ENCODE data around the gene OSTN. TPM values are rescaled to one million over a fixed set of nuclear protein-coding genes. Genes with fewer than 3 reads are reported as not detected.
A peak's percentile ranks its signal among the peaks of the same experiment; 100 is the strongest.

Gene OSTN
- total RNA-seq, 1 experiment from 2014 or later: 1.8 TPM

DNA sequence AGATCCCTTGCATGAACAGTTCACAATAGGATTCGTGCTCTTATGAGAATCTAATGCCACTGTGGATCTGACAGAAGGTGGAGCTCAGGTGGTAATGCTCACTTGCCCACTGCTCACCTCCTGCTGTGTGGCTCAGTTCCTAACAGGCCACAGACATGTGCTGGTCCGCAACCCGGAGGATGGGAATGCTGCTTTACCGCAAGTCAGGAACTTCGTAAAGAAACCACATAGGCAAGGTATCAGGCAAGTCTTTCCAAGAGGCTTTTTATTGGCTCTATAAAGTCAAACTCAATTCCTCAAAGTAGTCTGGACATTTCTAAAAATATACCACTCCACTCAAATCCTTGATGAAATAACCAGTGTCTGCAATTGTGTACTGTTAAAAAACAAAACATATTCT lies 56.1 kb downstream of the OSTN start:
- POLR2A ChIA-PET (ENCODE audit: unreplicated experiment): no interaction called here
- Histone ChIP-seq H3K9ac (ENCODE audit: low read length) (no peak overlapping the region), H4K20me1 (ENCODE audit: low read length) (no peaks in the 10 kb centered on the region), H3K27ac (ENCODE audit: low read length) (no peak overlapping the region), H3K4me2 (ENCODE audit: low read length) (peak overlapping the region; percentile 12; the same call in 1 of the 2 replicates), H3K27me3 (ENCODE audit: low read length) (no peaks in the 10 kb centered on the region), H2AFZ (ENCODE audit: low read length) (peak overlapping the region; percentile 53), H3K4me3 (ENCODE audit: low read length) (no peak overlapping the region), H3K9me2 (replicated peaks; ENCODE audit: low read length) (no peaks in the 10 kb centered on the region), H3F3A (ENCODE audit: low read length, unreplicated experiment) (no peaks in the 10 kb centered on the region), H3K9me3 (ENCODE audit: low read length) (no peaks in the 10 kb centered on the region), H3K36me3 (ENCODE audit: low read depth, low read length) (no peaks in the 10 kb centered on the region), H3K4me1 (ENCODE audit: insufficient read depth, low read length) (peaks cover 18% of the 10 kb centered on the region; the same call in 1 of the 2 replicates), H3K79me2 (ENCODE audit: low read length) (no peaks in the 10 kb centered on the region)
- no TSS peak for BruUV-seq (replicated peaks)
- peak; percentile 71 for ATAC-seq
- CTCF ChIA-PET: no interaction called here
- DNase-seq: peak; percentile 44
- intact Hi-C loops (cut with micrococcal nuclease): no loop called here
- TF ChIP-seq, protein P1, sequence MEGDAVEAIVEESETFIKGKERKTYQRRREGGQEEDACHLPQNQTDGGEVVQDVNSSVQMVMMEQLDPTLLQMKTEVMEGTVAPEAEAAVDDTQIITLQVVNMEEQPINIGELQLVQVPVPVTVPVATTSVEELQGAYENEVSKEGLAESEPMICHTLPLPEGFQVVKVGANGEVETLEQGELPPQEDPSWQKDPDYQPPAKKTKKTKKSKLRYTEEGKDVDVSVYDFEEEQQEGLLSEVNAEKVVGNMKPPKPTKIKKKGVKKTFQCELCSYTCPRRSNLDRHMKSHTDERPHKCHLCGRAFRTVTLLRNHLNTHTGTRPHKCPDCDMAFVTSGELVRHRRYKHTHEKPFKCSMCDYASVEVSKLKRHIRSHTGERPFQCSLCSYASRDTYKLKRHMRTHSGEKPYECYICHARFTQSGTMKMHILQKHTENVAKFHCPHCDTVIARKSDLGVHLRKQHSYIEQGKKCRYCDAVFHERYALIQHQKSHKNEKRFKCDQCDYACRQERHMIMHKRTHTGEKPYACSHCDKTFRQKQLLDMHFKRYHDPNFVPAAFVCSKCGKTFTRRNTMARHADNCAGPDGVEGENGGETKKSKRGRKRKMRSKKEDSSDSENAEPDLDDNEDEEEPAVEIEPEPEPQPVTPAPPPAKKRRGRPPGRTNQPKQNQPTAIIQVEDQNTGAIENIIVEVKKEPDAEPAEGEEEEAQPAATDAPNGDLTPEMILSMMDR (conservative IDR thresholded peaks at IDR 0.05; ENCODE audit: low read depth, low read length): no peak
- TF ChIP-seq EZH2phosphoT487 (IDR thresholded peaks at IDR 0.05; ENCODE audit: borderline replicate concordance, low read length): no peak
- no peak for TF ChIP-seq EZH2 (IDR thresholded peaks at IDR 0.05; ENCODE audit: low read length, unreplicated experiment)

DNA sequence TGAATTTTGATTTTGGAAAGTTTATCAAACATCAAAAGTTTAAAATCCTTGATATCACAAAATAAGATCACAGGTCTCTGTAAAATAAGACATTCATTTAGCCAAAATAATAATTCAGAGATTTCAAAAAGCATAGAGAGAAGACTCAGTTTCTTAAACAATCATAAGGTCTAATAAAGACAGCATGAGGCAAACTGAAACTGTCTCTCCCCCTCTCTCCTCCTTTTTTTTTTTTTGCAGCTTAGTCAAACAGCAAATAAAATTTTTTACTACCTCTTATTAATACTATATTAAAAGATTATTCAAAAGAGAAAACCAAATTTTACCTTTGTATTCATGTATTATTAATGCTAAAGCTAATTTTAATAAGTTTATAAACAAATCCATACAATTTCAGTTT lies 57.4 kb downstream of the OSTN start:
- 0 out of 2 replicates have a peak overlapping the region, but pooled peaks have one; percentile 18 for H3K4me2 ChIP-seq (ENCODE audit: low read length)
- H3K4me1 ChIP-seq (ENCODE audit: insufficient read depth, low read length): peaks cover 18% of the 10 kb centered on the region; the same call in 1 of the 2 replicates
- ChIA-PET CTCF (no interaction called here), POLR2A (ENCODE audit: unreplicated experiment) (no interaction called here)
- H4K20me1 ChIP-seq (ENCODE audit: low read length): no peaks in the 10 kb centered on the region
- intact Hi-C loops (cut with micrococcal nuclease): no loop called here
- H3K9me2 ChIP-seq (replicated peaks; ENCODE audit: low read length): no peaks in the 10 kb centered on the region
- no TSS peak for BruUV-seq (replicated peaks)
- H2AFZ ChIP-seq (ENCODE audit: low read length): no peak overlapping the region
- H3F3A ChIP-seq (ENCODE audit: low read length, unreplicated experiment): no peaks in the 10 kb centered on the region
- H3K9ac ChIP-seq (ENCODE audit: low read length): no peak overlapping the region
- no peak overlapping the region for H3K27ac ChIP-seq (ENCODE audit: low read length)
- no peaks in the 10 kb centered on the region for H3K9me3 ChIP-seq (ENCODE audit: low read length)
- TF ChIP-seq, protein P1 (conservative IDR thresholded peaks at IDR 0.05; ENCODE audit: low read depth, low read length): no peak
- TF ChIP-seq EZH2 (IDR thresholded peaks at IDR 0.05; ENCODE audit: low read length, unreplicated experiment) (no peak), EZH2phosphoT487 (IDR thresholded peaks at IDR 0.05; ENCODE audit: borderline replicate concordance, low read length) (no peak)
- no peaks in the 10 kb centered on the region for H3K79me2 ChIP-seq (ENCODE audit: low read length)
- no peaks in the 10 kb centered on the region for H3K36me3 ChIP-seq (ENCODE audit: low read depth, low read length)
- DNase-seq (no peak), ATAC-seq (no peak; the same call in 1 of the 2 replicates)
- H3K4me3 ChIP-seq (ENCODE audit: low read length): no peak overlapping the region
- no peaks in the 10 kb centered on the region for H3K27me3 ChIP-seq (ENCODE audit: low read length)

DNA sequence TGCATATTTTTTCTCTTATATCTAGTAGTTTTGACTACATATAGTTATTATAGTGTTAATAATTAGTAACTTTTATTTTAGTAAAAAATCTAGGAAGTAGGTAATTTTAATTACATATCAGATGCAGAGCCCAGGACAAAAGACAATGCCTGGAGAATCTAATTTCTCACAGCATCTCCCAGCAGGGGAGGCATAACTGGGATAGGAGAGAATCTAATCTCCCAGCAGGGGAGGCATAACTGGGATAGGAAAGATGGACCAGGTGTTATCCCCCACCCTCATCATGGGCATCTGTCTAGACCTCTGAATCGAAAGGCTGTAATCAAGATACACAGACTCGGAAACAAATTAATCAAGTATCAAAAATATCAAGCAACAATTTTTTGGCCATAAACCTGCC lies 58.2 kb downstream of the OSTN start:
- ChIA-PET CTCF (interaction anchor here (0.5 to 0.7 kb wide), 2 partner anchors 158 to 1788 kb away, joined by 3 read pairs; no protein-coding TSS in a partner anchor), POLR2A (ENCODE audit: unreplicated experiment) (no interaction called here)
- BruUV-seq (replicated peaks): no TSS peak
- no peak overlapping the region for H3K9ac ChIP-seq (ENCODE audit: low read length)
- H3K4me3 ChIP-seq (ENCODE audit: low read length): no peak overlapping the region
- H3F3A ChIP-seq (ENCODE audit: low read length, unreplicated experiment): no peaks in the 10 kb centered on the region
- H3K4me2 ChIP-seq (ENCODE audit: low read length): no peak overlapping the region
- H3K9me3 ChIP-seq (ENCODE audit: low read length): no peaks in the 10 kb centered on the region
- no peak for DNase-seq
- H3K79me2 ChIP-seq (ENCODE audit: low read length): no peaks in the 10 kb centered on the region
- TF ChIP-seq EZH2phosphoT487 (IDR thresholded peaks at IDR 0.05; ENCODE audit: borderline replicate concordance, low read length) (no peak), EZH2 (IDR thresholded peaks at IDR 0.05; ENCODE audit: low read length, unreplicated experiment) (no peak)
- TF ChIP-seq, protein P1 (conservative IDR thresholded peaks at IDR 0.05; ENCODE audit: low read depth, low read length): no peak
- no peaks in the 10 kb centered on the region for H4K20me1 ChIP-seq (ENCODE audit: low read length)
- no peak for ATAC-seq
- no peaks in the 10 kb centered on the region for H3K36me3 ChIP-seq (ENCODE audit: low read depth, low read length)
- no peaks in the 10 kb centered on the region for H3K9me2 ChIP-seq (replicated peaks; ENCODE audit: low read length)
- intact Hi-C loops (cut with micrococcal nuclease): no loop called here
- H3K27ac ChIP-seq (ENCODE audit: low read length): no peak overlapping the region
- peaks cover 18% of the 10 kb centered on the region; the same call in 1 of the 2 replicates for H3K4me1 ChIP-seq (ENCODE audit: insufficient read depth, low read length)
- H2AFZ ChIP-seq (ENCODE audit: low read length): no peak overlapping the region
- no peaks in the 10 kb centered on the region for H3K27me3 ChIP-seq (ENCODE audit: low read length)

Data from PC-3 (cell line).